Measurements from ENCODE around the gene SORCS2.

GRCh38 chr4:7338876-7339623 is 146.7 kb downstream of the SORCS2 start:
- TF ChIP-seq CTCF (IDR thresholded peaks at IDR 0.05; ENCODE audit: borderline replicate concordance, extremely low read depth, low read length, poor library complexity, severe bottlenecking) = no peak
- no peak for TF ChIP-seq EZH2 (IDR thresholded peaks at IDR 0.05; ENCODE audit: borderline replicate concordance, low read depth, low read length, severe bottlenecking)
